HFF-Myc (cell line): ENCODE measurements around the gene CR1L.
"Not testable (repeated sequence)": the region's sequence is repeated elsewhere in the genome, so short reads cannot be mapped to it uniquely, and the experiment has no call there.

Experiments used
- DNase-seq: peaks from one replicate; pipeline ENCODE4 v3.0.0-alpha.2; 2011; ENCODE audit warnings: low read depth; ENCODE audit errors: extremely low read depth
- H3K4me3 ChIP-seq: replicated peaks from 2 replicates; pipeline ENCODE4 v1.5.1; 2011; ENCODE audit warnings: low read depth, mild to moderate bottlenecking, control low read depth, low read length
- CTCF ChIP-seq: IDR thresholded peaks from 2 replicates; pipeline ENCODE4 v1.5.1; 2012; ENCODE audit warnings: mild to moderate bottlenecking, low read depth, low read length, control low read depth; ENCODE audit errors: missing control alignments

Gene CR1L

GRCh38 chr1:207658904-207659485 lies 14.1 kb downstream of the CR1L start:
- no peak for TF ChIP-seq CTCF
- no peak for DNase-seq
- no peak overlapping the region for H3K4me3 ChIP-seq

- no peak for DNase-seq
- TF ChIP-seq CTCF = no peak
Observed at GRCh38 chr1:207659545-207660153, 14.7 kb downstream of the CR1L start.

GRCh38 chr1:207661420-207661819 lies 16.5 kb downstream of the CR1L start:
- not testable (repeated sequence) for H3K4me3 ChIP-seq, DNase-seq

More at GRCh38 chr1:207659545-207660153, 14.7 kb downstream of the CR1L start:
- no peak overlapping the region for H3K4me3 ChIP-seq

GRCh38 chr1:207666342-207666741 lies 21.4 kb downstream of the CR1L start:
- TF ChIP-seq CTCF = no peak
- no peak overlapping the region for H3K4me3 ChIP-seq

GRCh38 chr1:207669528-207670009 lies 24.6 kb downstream of the CR1L start:
- peak overlapping the region; percentile 21 for H3K4me3 ChIP-seq

More at GRCh38 chr1:207666342-207666741, 21.4 kb downstream of the CR1L start:
- no peak for DNase-seq

GRCh38 chr1:207670192-207670591 lies 25.3 kb downstream of the CR1L start:
- no peak overlapping the region for H3K4me3 ChIP-seq
- DNase-seq = no peak
- no peak for TF ChIP-seq CTCF

More at GRCh38 chr1:207669528-207670009, 24.6 kb downstream of the CR1L start:
- no peak for TF ChIP-seq CTCF
- no peak for DNase-seq

GRCh38 chr1:207670997-207671396 lies 26.1 kb downstream of the CR1L start:
- no peak for TF ChIP-seq CTCF
- H3K4me3 ChIP-seq = no peak overlapping the region
- DNase-seq = no peak
